GM12891 (cell line): ENCODE results near the gene ATG7. TPM values are rescaled to one million over a fixed set of nuclear protein-coding genes. Genes with fewer than 3 reads are reported as not detected.

Experiments
- DNase-seq: peaks from one replicate; pipeline ENCODE4 v3.0.0; 2011; ENCODE audit warnings: low spot score; ENCODE audit not compliant: insufficient read length
- FAIRE-seq: peaks from 2 replicates; lab custom pipeline; 2011; peaks lifted over from hg19 to GRCh38; lab: Jason Lieb, UNC
- PAX5 ChIP-seq: IDR thresholded peaks from 2 replicates; pipeline ENCODE4 v1.6.1; 2011; ENCODE audit warnings: low read length, moderate library complexity, mild to moderate bottlenecking; ENCODE audit not compliant: insufficient read depth, severe bottlenecking
- POLR2A ChIP-seq: IDR thresholded peaks from 2 replicates; pipeline ENCODE4 v1.6.1; 2011; ENCODE audit warnings: low read depth, low read length, control low read depth
- POLR2AphosphoS5 ChIP-seq: IDR thresholded peaks from 2 replicates; pipeline ENCODE4 v1.6.1; 2011; ENCODE audit warnings: low read depth, low read length, control low read depth
- POU2F2 ChIP-seq: IDR thresholded peaks from 2 replicates; pipeline ENCODE4 v1.6.1; 2011; ENCODE audit warnings: low read depth, mild to moderate bottlenecking, control low read depth, low read length, moderate library complexity
- SPI1 ChIP-seq: IDR thresholded peaks from 2 replicates; pipeline ENCODE4 v1.6.1; 2011; ENCODE audit warnings: low read depth, low read length, control low read depth
- TAF1 ChIP-seq: IDR thresholded peaks from 2 replicates; pipeline ENCODE4 v1.6.1; 2011; ENCODE audit warnings: low read depth, low read length, control low read depth
- polyA plus RNA-seq: library from polyadenylated mRNA; unstranded; fragments of >200 nt; gene quantifications from one replicate; pipeline ENCODE4 v1.2.1, GENCODE V29; 2012; ENCODE audit warnings: low read depth, missing spikeins, inconsistent platforms; ENCODE audit not compliant: missing spikeins

ATG7 gene, protein sequence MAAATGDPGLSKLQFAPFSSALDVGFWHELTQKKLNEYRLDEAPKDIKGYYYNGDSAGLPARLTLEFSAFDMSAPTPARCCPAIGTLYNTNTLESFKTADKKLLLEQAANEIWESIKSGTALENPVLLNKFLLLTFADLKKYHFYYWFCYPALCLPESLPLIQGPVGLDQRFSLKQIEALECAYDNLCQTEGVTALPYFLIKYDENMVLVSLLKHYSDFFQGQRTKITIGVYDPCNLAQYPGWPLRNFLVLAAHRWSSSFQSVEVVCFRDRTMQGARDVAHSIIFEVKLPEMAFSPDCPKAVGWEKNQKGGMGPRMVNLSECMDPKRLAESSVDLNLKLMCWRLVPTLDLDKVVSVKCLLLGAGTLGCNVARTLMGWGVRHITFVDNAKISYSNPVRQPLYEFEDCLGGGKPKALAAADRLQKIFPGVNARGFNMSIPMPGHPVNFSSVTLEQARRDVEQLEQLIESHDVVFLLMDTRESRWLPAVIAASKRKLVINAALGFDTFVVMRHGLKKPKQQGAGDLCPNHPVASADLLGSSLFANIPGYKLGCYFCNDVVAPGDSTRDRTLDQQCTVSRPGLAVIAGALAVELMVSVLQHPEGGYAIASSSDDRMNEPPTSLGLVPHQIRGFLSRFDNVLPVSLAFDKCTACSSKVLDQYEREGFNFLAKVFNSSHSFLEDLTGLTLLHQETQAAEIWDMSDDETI
- polyA plus RNA-seq: 15.2 TPM

- peak; percentile 84; the same call in 1 of the 2 replicates for TF ChIP-seq POLR2AphosphoS5
- TF ChIP-seq POU2F2: 0 out of 2 replicates have a peak, but pooled peaks have one; percentile 31
- TF ChIP-seq TAF1: peak; percentile 54; the same call in 1 of the 2 replicates
- TF ChIP-seq POLR2A: peak; percentile 89
- no peak for TF ChIP-seq PAX5
- TF ChIP-seq SPI1: peak; percentile 55; the same call in 1 of the 2 replicates
- peak; percentile 98 for FAIRE-seq
- DNase-seq: peak; percentile 92
Measured at GRCh38 chr3:11271986-11272904, at the start of gene ATG7. Gene ATG7, plus strand, starts transcription at chr3:11272397. Its CDS starts 26,299 bp downstream, at chr3:11298696.

DNA sequence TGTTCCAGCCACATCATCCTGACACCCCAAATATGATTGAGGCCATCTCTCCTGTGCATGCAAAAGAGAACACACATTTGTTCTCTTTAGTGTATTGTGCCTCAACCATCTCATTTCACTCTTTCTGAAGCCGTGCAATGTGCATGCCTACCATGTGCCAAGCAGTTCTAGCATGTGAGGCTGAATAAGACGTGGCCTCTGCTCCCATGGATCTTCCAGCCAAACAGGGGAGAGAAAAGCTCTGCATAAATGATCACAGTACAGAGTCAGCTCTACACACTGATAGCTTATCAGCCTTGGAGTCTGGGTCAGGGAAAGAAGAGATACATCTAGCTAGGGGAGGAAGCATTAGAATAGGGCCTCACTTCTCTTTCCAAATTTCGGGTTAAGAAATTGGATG is 48.2 kb upstream of the ATG7 start:
- no peak for TF ChIP-seq SPI1
- no peak for TF ChIP-seq TAF1
- no peak for TF ChIP-seq PAX5
- TF ChIP-seq POLR2A: no peak
- no peak for DNase-seq
- FAIRE-seq: no peak

GRCh38 chr3:11224870-11225229 is 47.3 kb upstream of the ATG7 start:
- no peak for TF ChIP-seq PAX5
- TF ChIP-seq POLR2AphosphoS5: no peak
- TF ChIP-seq POLR2A: no peak
- DNase-seq (no peak), FAIRE-seq (no peak)

GRCh38 chr3:11226042-11226370 is 46.2 kb upstream of the ATG7 start:
- TF ChIP-seq SPI1 (no peak), TAF1 (no peak), PAX5 (no peak)
- FAIRE-seq (no peak), DNase-seq (no peak)

DNA sequence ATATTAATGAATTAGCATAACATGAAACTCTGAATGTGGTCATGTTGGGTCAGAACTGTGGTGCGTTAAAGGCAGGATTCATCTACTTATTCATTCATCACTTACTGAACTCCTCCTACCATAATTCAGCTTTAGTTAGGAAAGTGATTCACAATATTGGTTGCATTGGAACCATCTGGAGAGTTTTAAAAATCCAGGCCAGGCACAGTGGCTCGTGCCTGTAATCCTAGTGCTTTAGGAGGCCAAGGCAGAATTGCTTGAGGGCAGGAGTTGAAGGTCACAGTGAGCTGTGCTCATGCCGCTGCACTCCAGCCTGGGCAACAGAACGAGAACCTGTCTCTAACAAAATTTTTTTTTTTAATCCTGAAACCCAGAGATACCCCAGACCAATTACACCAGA is 44.2 kb upstream of the ATG7 start:
- FAIRE-seq (no peak), DNase-seq (no peak)
- TF ChIP-seq SPI1: no peak
- TF ChIP-seq POLR2AphosphoS5: no peak
- TF ChIP-seq POLR2A: no peak
- TF ChIP-seq TAF1: no peak
- no peak for TF ChIP-seq PAX5
- TF ChIP-seq POU2F2: no peak

- FAIRE-seq (no peak), DNase-seq (no peak)
- TF ChIP-seq POU2F2 (no peak), POLR2AphosphoS5 (no peak), SPI1 (no peak), PAX5 (no peak), TAF1 (no peak), POLR2A (no peak)
Measured at GRCh38 chr3:11230125-11230524, 42.1 kb upstream of the ATG7 start.

DNA sequence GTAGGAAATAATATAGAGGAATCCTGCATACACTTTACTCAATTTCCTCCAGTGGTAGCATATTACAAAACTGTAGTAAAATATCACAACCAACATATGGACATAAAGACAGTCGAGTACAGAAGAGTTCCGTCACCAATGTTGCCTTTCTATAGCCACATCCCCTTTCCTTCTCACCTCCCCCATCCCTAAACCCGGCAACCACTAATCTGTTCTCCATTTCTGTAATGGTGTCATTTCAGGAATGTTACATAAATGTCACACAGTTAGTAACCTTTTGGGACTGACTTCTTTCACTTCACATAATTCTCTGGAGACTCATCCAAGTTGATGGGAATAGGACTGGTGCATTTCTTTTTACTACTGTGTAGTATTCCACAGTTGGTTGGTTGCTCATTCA is 41.4 kb upstream of the ATG7 start:
- no peak for FAIRE-seq
- no peak for DNase-seq

GRCh38 chr3:11235385-11235784 is 36.8 kb upstream of the ATG7 start:
- FAIRE-seq: no peak
- TF ChIP-seq POLR2A: no peak
- TF ChIP-seq TAF1: no peak
- no peak for TF ChIP-seq POLR2AphosphoS5
- no peak for TF ChIP-seq POU2F2
- no peak for TF ChIP-seq SPI1
- TF ChIP-seq PAX5: no peak

More for the DNA sequence above, 41.4 kb upstream of the ATG7 start:
- no peak for TF ChIP-seq TAF1
- TF ChIP-seq SPI1: no peak
- TF ChIP-seq PAX5: no peak
- TF ChIP-seq POLR2AphosphoS5: no peak
- TF ChIP-seq POLR2A: no peak
- TF ChIP-seq POU2F2: no peak

GRCh38 chr3:11236588-11237461 is 35.4 kb upstream of the ATG7 start:
- FAIRE-seq (no peak), DNase-seq (peak; percentile 49)
- TF ChIP-seq PAX5 (no peak), POLR2AphosphoS5 (no peak), POU2F2 (no peak)

More at GRCh38 chr3:11235385-11235784, 36.8 kb upstream of the ATG7 start:
- no peak for DNase-seq
